GM23338 (cell line): ENCODE data around the gene SCML1. TPM values are rescaled to one million over a fixed set of nuclear protein-coding genes. Genes with fewer than 3 reads are reported as not detected.

Source experiments
- ATAC-seq: fragments of 200-7000 bp; cut with Tn5 transposase; 3 replicates; pipeline ENCODE4 v1.9.1; 2020
- DNase-seq: peaks from one replicate; pipeline ENCODE4 v3.0.0-alpha.2; 2015; ENCODE audit warnings: low spot score
- H2AFZ ChIP-seq: fragments of 200-600 bp; sonication (generic); 2 replicates; pipeline ENCODE4 v1.8.0; 2016; ENCODE audit warnings: antibody characterized with exemption, mild to moderate bottlenecking, moderate library complexity
- H3F3A ChIP-seq: fragments of 200-600 bp; sonication (generic); replicated peaks from 2 replicates; pipeline ENCODE4 v1.8.0; 2017; ENCODE audit warnings: antibody characterized with exemption, mixed run types, low read depth
- H3K27ac ChIP-seq: fragments of 200-600 bp; sonication (generic); 2 replicates; pipeline ENCODE4 v1.6.1; 2016; ENCODE audit warnings: low read depth
- H3K27me3 ChIP-seq: fragments of 200-600 bp; sonication (generic); 2 replicates; pipeline ENCODE4 v1.8.0; 2016; ENCODE audit warnings: mild to moderate bottlenecking, mixed run types, moderate library complexity; ENCODE audit not compliant: insufficient read depth
- H3K36me3 ChIP-seq: fragments of 200-600 bp; sonication (generic); 2 replicates; pipeline ENCODE4 v1.8.0; 2016; ENCODE audit warnings: mild to moderate bottlenecking; ENCODE audit not compliant: insufficient read depth
- H3K4me1 ChIP-seq: fragments of 200-600 bp; sonication (generic); 2 replicates; pipeline ENCODE4 v1.8.0; 2016; ENCODE audit warnings: mild to moderate bottlenecking, moderate library complexity; ENCODE audit not compliant: insufficient read depth
- H3K4me2 ChIP-seq: fragments of 200-600 bp; sonication (generic); 2 replicates; pipeline ENCODE4 v1.7.1; 2017; ENCODE audit warnings: mixed run types
- H3K4me3 ChIP-seq: fragments of 200-600 bp; sonication (generic); 2 replicates; pipeline ENCODE4 v1.6.1; 2016; ENCODE audit warnings: mixed run types
- H3K79me2 ChIP-seq: fragments of 200-600 bp; sonication (generic); replicated peaks from 2 replicates; pipeline ENCODE4 v1.8.0; 2017; ENCODE audit warnings: mild to moderate bottlenecking; ENCODE audit not compliant: insufficient read depth
- H3K9me2 ChIP-seq: fragments of 200-600 bp; sonication (generic); 2 replicates; pipeline ENCODE4 v1.8.0; 2017; ENCODE audit not compliant: insufficient read depth
- H4K20me1 ChIP-seq: fragments of 200-600 bp; sonication (generic); replicated peaks from 2 replicates; pipeline ENCODE4 v1.8.0; 2017; ENCODE audit warnings: mild to moderate bottlenecking; ENCODE audit not compliant: insufficient read depth
- H3K27ac Mint-ChIP-seq: 2 replicates; pipeline ENCODE4 v1.8.0; 2020; ENCODE audit warnings: inconsistent platforms, mild to moderate bottlenecking, moderate library complexity, mixed read lengths
- H3K27me3 Mint-ChIP-seq: 3 replicates; pipeline ENCODE4 v1.8.0; 2022; ENCODE audit warnings: low read depth, mild to moderate bottlenecking, moderate library complexity, mixed read lengths, inconsistent platforms; ENCODE audit not compliant: insufficient read depth, poor library complexity
- H3K36me3 Mint-ChIP-seq: 3 replicates; pipeline ENCODE4 v1.8.0; 2021; ENCODE audit warnings: low read depth, mild to moderate bottlenecking, inconsistent platforms, moderate library complexity, mixed read lengths
- H3K4me1 Mint-ChIP-seq: 3 replicates; pipeline ENCODE4 v1.8.0; 2020; ENCODE audit warnings: mild to moderate bottlenecking, inconsistent platforms, mixed read lengths
- H3K4me3 Mint-ChIP-seq: 3 replicates; pipeline ENCODE4 v1.8.0; 2021; ENCODE audit warnings: moderate library complexity, mild to moderate bottlenecking, inconsistent platforms, mixed read lengths
- H3K9me3 Mint-ChIP-seq: 3 replicates; pipeline ENCODE4 v1.8.0; 2020; ENCODE audit warnings: moderate library complexity, mild to moderate bottlenecking, inconsistent platforms, mixed read lengths
- CREB1 ChIP-seq: fragments of 250-450 bp; sonication (Bioruptor Pico); IDR thresholded peaks from 2 replicates; pipeline ENCODE4 v1.5.0; 2020; ENCODE audit warnings: low read depth, mild to moderate bottlenecking, moderate library complexity
- CTCF ChIP-seq, 2 experiments: fragments of 200-600 bp in 1 of 2; sonication (generic) in 1 of 2; conservative IDR thresholded peaks; 2 replicates each; pipeline versions ENCODE4 v1.5.1 to v1.6.1; 2016 to 2017; ENCODE audit warnings: antibody characterized with exemption in 2 of 2, low read depth in 2 of 2, mild to moderate bottlenecking in 2 of 2, moderate library complexity in 1 of 2
- ETS1 ChIP-seq: IDR thresholded peaks from 2 replicates; pipeline ENCODE4 v1.6.1; 2016; ENCODE audit warnings: antibody characterized with exemption
- EZH2 ChIP-seq: fragments of 200-600 bp; sonication (generic); IDR thresholded peaks from one replicate; pipeline ENCODE4 v1.8.0; 2017; ENCODE audit warnings: antibody characterized with exemption, mild to moderate bottlenecking, low read depth; ENCODE audit not compliant: unreplicated experiment
- EZH2phosphoT487 ChIP-seq: fragments of 200-600 bp; sonication (generic); IDR thresholded peaks from one replicate; pipeline ENCODE4 v1.8.1; 2018; ENCODE audit warnings: antibody characterized with exemption; ENCODE audit not compliant: unreplicated experiment
- JUNB ChIP-seq: IDR thresholded peaks from one replicate; pipeline ENCODE4 v1.6.1; 2016; ENCODE audit warnings: antibody characterized with exemption; ENCODE audit not compliant: unreplicated experiment
- NANOG ChIP-seq: IDR thresholded peaks from 2 replicates; pipeline ENCODE4 v1.6.1; 2016; ENCODE audit warnings: antibody characterized with exemption, borderline replicate concordance
- POLR2AphosphoS5 ChIP-seq: IDR thresholded peaks from 2 replicates; pipeline ENCODE4 v1.6.1; 2016; ENCODE audit warnings: antibody characterized with exemption, low read depth
- REST ChIP-seq: IDR thresholded peaks from one replicate; pipeline ENCODE4 v1.6.1; 2018; ENCODE audit warnings: antibody characterized with exemption; ENCODE audit not compliant: unreplicated experiment
- STAT1 ChIP-seq: IDR thresholded peaks from one replicate; pipeline ENCODE4 v1.6.1; 2016; ENCODE audit warnings: antibody characterized with exemption; ENCODE audit not compliant: unreplicated experiment
- ZNF114 ChIP-seq: fragments of 250-450 bp; sonication (Bioruptor Pico); IDR thresholded peaks from 2 replicates; pipeline ENCODE4 v1.5.0; 2020; ENCODE audit warnings: mild to moderate bottlenecking, moderate library complexity
- ZNF331 ChIP-seq: fragments of 250-450 bp; sonication (Bioruptor Pico); IDR thresholded peaks from 2 replicates; pipeline ENCODE4 v1.5.0; 2020; ENCODE audit warnings: low read depth, mild to moderate bottlenecking, moderate library complexity
- ZNF462 ChIP-seq: fragments of 250-450 bp; sonication (Bioruptor Pico); IDR thresholded peaks from 2 replicates; pipeline ENCODE4 v1.5.0; 2020; ENCODE audit warnings: mild to moderate bottlenecking, moderate library complexity
- polyA plus RNA-seq: library from polyadenylated mRNA; unstranded; fragments of >200 nt; fragmentation: Nextera tagmentation; extraction: Ambion mirVana; gene quantifications from 2 replicates; pipeline ENCODE4 v1.2.1, GENCODE V29; 2016
- total RNA-seq: library from RNA; depleted of rRNA; stranded (reverse); fragments of >200 nt; shearing (Covaris generic); gene quantifications from 2 replicates; pipeline ENCODE4 v1.2.3, GENCODE V29; 2014

Gene SCML1
- total and polyA plus RNA-seq, 2 experiments from 2014 or later, result 5.4 to 6.4 TPM

GRCh38 chrX:17773221-17773876 lies 36.1 kb downstream of the SCML1 start:
- H3K27me3 ChIP-seq, result no peaks in the 10 kb centered on the region
- no peak overlapping the region for H3K4me3 ChIP-seq
- Mint-ChIP-seq H3K4me1 (no peaks in the 10 kb centered on the region), H3K9me3 (no peaks in the 10 kb centered on the region), H3K36me3 (no peaks in the 10 kb centered on the region), H3K4me3 (no peak overlapping the region), H3K27me3 (no peaks in the 10 kb centered on the region), H3K27ac (no peak overlapping the region)
- no peaks in the 10 kb centered on the region for H4K20me1 ChIP-seq
- no peaks in the 10 kb centered on the region for H3F3A ChIP-seq
- ATAC-seq, result no peak
- H2AFZ ChIP-seq, result no peak overlapping the region
- no peaks in the 10 kb centered on the region for H3K4me1 ChIP-seq
- no peak overlapping the region for H3K4me2 ChIP-seq
- DNase-seq, result no peak
- H3K27ac ChIP-seq, result no peak overlapping the region
- H3K9me2 ChIP-seq, result no peaks in the 10 kb centered on the region
- no peak for TF ChIP-seq REST
- no peak for TF ChIP-seq POLR2AphosphoS5
- TF ChIP-seq EZH2phosphoT487, result no peak
- TF ChIP-seq ZNF114 (CRISPR knock-in tag), result no peak
- TF ChIP-seq EZH2, result no peak
- no peak for TF ChIP-seq CREB1 (CRISPR knock-in tag)
- no peak for TF ChIP-seq STAT1
- TF ChIP-seq ZNF462 (CRISPR knock-in tag), result no peak
- no peak for TF ChIP-seq CTCF (conservative IDR thresholded peaks at IDR 0.05; ENCODE audit: low read depth in 2 of 2)
- no peak for TF ChIP-seq JUNB
- TF ChIP-seq ZNF331 (CRISPR knock-in tag), result no peak
- TF ChIP-seq ETS1, result no peak
- no peak for TF ChIP-seq NANOG
- H3K36me3 ChIP-seq, result no peaks in the 10 kb centered on the region
- H3K79me2 ChIP-seq, result no peaks in the 10 kb centered on the region
